Lower leg skin (tissue), 3 donors: ENCODE results near the gene CCDC32.

Experiments
- POLR2A ChIP-seq, 2 donors: fragments of 450-650 bp; IDR thresholded peaks; one replicate each; pipeline ENCODE4 v1.6.1; 2016 to 2017; ENCODE audit warnings: antibody characterized with exemption in 2 of 2, mild to moderate bottlenecking in 1 of 2, moderate library complexity in 1 of 2
- TF ChIP-seq, protein P1 (sequence below), 3 donors: fragments of 450-650 bp; IDR thresholded peaks; one replicate each; pipeline ENCODE4 v1.5.1; 2016; ENCODE audit warnings: antibody characterized with exemption in 3 of 3, mild to moderate bottlenecking in 3 of 3, moderate library complexity in 2 of 3

DNA sequence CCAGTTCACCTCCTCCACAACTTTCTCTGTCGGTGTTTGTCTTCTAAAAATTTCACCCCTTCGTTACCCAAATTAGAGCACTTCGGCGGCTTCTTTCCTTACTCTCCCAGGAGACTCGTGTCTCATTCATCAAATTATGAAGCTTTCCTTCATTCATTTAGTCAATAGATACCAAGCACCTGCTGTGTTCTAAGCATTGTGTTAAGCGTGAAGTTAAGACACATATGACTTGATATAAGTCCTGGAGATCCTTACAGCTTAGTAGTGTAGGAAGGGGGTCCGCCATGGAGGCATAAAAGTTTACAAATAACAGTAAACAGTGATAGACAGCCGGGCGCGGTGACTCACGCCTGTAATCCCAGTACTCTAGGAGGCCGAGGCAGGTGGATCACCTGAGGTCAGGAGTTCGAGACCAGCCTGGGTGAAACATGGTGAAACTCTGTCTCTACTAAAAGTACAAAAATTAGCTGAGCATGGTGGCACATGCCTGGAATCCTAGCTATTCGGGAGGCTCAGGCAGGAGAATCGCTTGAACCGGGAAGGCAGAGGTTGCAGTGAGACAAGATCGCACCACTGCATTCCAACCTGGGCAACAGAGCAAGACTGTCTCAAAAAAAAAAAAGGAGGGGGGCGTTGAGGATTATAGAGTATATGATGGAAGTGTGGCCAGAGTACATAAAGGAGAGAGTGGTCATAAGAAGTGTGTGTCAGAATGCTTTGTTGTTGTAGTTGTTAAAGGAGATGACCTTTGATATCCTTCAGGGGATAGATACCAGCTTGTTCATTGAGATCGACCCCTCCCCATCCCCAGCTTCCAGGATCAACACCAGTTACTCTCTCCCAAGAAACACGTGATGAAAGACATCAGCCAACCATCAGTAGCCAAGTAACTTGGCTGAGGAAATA is 744 bp upstream of the CCDC32 start:
- no peak for TF ChIP-seq POLR2A (IDR thresholded peaks at IDR 0.05)
- TF ChIP-seq, protein P1, sequence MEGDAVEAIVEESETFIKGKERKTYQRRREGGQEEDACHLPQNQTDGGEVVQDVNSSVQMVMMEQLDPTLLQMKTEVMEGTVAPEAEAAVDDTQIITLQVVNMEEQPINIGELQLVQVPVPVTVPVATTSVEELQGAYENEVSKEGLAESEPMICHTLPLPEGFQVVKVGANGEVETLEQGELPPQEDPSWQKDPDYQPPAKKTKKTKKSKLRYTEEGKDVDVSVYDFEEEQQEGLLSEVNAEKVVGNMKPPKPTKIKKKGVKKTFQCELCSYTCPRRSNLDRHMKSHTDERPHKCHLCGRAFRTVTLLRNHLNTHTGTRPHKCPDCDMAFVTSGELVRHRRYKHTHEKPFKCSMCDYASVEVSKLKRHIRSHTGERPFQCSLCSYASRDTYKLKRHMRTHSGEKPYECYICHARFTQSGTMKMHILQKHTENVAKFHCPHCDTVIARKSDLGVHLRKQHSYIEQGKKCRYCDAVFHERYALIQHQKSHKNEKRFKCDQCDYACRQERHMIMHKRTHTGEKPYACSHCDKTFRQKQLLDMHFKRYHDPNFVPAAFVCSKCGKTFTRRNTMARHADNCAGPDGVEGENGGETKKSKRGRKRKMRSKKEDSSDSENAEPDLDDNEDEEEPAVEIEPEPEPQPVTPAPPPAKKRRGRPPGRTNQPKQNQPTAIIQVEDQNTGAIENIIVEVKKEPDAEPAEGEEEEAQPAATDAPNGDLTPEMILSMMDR (IDR thresholded peaks at IDR 0.05): no peak
